Activated CD4-positive, alpha-beta T cell treated with anti-CD3 and anti-CD28 coated beads for 24 hours (primary cell): ENCODE measurements around the gene PABPN1.

Source experiments
- DNase-seq, 2 donors: peaks; one replicate each; pipeline ENCODE4 v3.0.0-alpha.2; 2020; ENCODE audit warnings: low read depth in 2 of 2

The PABPN1 gene

DNA sequence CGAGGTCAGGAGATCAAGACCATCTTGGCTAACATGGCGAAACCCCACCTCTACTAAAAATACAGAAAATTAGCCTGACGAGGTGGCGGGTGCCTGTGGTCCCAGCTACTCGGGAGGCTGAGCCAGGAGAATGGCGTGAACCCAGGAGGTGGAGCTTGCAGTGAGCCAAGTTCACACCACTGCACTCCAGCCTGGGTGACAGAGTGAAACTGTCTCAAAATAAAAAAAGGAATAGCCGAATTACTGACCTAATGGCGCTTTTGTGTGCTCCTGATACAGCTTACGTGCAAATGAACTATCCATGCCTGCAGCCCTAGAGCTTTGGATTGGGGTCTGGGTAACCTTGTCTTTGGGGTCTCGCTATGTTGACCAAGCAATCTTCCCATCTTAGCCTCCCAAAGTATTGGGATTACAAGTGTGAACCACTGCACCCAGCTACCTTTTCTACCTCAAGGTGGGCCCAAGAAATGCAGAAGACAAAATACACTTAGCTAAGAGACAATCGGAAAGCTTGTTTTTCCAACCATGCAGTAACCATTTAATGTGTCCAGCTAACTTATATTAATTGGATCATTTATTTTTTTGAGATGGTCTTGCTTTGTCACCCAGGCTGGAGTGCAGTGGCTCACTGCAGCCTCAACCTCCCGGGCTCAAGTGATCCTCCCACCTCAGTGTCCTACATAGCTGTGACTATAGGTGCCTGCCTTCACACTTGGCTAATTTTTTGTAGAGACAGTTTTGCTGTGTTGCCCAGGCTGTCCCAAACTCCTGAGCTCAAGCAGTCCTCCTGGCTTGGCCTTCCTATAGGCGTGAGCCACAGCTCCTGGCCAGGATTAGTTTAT, 5.5 kb downstream of the PABPN1 start:
- no peak for DNase-seq

DNA sequence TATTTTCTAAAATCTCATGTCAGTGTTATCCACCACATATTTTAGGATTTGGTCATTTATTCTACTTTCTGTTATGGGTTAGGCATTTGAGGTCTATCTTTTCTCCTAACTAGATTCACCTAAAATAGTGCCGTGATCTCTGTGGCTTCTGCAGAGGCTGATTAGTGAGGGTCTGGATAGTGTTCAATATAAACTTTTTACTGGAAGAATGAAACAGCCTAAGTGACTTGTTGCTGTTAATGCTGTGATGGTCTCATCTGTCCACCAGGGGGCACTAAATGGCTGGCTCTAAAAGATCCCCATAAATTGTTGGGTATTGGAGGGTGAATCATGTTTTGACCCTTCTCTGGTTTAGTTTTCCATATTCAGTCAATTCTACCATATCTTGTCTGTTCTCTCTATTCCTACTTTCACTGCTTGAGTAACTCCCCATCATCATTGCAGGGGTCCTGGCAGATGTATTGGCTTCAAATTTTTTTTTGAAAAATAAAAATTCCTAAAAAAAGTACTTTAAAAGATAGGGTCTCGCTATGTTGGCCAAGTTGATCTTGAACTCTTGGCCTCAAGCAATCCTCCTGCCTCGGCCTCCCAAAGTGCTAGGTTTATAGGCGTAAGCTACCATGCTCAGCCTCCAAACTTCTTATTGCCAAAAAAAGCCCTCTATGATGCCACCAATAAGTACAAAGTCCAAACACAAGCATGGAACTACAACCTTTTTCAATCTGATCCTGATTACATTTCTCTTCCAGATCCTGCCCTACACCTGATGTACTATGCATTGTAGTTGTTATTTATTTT, 6.9 kb downstream of the PABPN1 start:
- peak; percentile 48 to 52 for DNase-seq

DNA sequence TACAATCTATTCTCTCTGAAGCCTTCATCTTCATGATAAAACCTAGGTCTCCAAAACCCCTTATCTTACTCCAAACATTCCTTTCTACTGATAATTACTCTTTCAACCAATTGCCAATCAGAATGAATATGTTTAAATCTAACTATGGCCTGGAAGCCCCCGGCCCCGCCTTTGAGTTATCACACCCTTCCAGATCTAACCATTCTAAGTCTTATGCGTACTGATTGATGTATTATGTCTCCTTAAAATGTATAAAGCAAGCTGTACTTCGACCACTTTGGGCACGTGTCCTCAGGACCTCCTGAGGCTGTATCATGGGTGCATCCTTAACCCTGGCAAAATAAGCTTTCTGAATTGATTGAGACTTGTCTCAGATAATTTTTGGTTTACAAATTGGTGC, 14.4 kb downstream of the PABPN1 start:
- no peak for DNase-seq

DNA sequence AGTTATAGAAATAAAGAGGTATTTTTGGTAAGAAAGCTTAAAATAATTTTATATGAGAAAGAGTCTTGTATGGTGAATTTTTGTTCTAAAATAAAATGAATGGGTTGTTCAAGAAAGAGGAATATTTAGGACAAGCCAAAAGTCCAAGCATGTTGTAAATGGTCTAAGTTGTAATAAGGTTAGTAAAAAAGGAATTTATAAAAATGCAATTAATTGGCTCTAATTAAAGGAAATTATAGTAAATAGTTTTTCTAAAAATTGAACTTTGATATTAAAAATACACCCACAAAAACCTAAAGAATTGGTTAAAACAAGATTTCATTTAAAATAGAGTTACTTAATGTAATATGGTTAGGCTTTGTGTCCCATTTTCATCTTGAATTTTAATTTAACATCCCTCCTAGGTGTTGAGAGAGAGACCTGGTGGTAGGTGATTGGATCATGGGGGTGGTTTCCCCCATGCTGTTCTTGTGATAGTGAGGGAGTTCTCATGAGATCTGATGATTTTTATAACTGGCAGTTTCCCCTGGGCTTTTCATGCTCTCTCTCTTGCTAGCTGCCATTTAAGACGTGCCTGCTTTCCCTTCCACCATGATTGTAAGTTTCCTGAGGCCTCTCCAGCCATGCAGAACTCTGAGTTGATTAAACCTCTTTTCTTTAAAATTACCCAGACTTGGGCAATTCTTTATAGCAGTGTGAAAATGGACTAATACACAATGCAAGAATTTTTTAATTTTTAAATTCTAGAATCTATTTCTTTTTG, 18.4 kb downstream of the PABPN1 start:
- no peak for DNase-seq

DNA sequence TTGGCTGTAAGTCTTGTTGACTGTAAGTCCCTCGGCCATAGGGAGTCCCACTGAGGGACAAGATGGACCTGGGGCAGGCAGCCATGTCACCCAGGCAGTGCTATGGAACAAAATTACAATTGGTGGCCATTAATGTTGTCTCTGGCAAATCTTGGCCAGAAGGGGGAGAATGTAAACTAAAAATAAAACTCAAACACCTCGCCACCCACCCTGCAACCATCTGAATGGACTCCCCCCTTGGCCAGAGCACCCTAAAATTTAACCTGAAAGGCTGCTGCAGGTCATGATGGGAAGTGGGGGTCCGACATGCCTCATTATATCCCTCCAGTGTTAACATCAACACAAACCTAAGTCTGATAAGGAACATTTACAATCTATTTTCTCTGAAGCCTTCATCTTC, 23.2 kb downstream of the PABPN1 start:
- no peak for DNase-seq

DNA sequence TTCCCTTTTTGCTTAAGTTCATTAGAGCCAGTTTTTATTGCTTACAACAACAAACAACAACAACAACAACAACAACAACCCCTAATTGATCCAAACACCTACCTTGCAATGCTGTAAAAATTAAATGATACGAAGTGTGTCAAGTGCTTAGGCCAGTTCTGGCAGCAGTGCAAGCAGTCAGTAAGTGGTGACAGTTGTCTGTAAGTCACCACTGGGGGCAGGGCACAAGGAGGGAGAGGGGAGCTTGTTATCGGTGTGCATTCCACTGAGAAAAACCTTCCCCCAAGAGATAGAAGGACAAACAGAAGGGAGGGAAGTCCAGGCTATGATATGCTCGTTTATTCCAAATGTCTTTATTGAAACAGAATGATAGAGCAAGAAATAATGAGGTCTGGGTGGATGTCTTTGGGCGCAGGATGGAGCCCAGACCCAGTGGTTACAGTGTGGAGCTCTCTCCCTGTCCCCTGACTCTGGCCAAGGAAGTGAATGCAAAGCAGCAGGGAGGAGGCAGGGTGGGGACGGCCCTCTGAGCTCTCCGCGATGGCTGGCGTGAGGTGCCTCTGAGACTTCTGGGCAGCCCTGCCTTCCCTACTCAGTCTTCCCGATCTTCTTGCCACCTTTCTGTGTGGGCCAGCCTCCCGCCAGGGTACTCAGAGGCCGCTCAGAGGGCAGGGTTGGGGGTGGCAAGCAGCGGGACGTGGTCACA, 24.9 kb downstream of the PABPN1 start:
- DNase-seq, result no peak

DNA sequence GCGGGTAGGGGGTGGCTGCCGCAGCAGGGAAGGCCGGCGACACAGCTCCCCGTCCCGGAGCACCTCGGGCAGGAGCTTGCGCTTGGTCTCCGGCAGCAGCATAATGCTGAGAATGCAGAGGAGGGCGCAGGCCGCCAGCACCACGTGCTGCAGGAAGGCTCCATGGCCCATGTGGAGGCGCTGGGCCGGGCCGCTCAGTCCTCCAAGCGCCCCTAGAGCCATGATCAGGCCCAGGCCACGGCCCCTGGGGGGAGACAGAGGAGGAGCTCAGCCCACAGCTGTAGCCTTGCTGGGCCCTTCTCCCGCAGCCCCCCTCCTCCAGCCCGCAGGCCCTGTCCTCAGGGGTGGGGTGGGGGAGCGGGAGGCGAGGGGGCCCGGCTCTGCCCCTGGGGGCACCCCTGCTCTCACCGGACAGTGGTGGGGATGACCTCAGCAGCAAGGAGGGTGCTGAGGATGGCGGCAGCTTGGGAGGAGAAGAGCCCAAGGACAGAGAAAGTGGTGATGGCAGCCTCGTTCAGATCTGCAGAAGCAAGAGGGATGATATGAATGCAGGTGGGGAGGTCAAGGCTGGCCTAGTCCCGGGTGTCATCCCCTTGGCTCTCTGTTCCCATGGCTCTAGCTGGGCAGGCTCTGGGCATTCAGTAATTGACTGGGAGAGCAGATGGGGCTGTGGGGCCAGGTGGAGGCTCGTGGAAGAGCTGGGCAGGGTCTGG, 25.6 kb downstream of the PABPN1 start:
- no peak for DNase-seq

DNA sequence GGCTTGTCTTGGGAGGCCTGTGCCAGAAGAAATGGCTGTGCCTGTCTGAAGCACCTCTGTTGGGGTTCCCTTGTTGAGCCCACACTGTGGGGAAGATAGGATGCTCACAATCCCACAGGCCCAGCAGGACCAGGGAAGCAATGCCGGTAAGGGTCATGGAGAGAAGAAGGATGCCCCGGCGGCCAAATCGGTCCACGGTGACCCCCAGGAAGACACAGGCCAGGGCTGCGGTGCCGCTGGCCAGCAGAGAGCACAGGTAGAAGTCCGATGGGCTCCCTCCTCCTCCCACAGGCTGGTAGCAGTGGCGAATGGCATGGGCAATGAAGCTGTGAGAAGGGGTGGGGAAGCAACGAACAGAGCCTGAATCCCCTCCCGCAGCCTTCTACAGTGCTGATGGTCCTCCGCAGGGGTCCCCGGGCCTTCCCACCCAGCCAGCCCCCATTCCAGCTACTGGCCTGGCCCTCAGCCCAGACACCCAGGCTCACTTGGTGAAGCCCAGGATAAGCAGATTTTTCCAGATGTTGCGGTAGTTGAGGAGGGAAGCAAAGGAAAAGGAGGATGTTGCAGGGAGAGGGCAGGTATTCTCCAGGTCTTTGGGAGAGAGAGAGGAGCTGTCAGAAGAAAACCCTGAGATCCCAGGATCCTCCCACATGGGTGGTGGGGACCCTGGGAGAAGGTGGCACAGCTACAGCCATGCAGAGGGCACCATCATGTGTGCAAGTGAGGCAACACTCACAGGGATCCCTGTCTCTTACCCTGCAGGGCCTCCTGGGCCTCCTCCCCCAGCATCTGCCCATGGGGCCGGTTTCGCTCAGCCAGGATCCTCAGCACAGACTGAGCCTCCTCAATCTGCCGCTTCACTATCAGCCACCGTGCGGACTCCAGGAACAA, 26.4 kb downstream of the PABPN1 start:
- no peak for DNase-seq

DNA sequence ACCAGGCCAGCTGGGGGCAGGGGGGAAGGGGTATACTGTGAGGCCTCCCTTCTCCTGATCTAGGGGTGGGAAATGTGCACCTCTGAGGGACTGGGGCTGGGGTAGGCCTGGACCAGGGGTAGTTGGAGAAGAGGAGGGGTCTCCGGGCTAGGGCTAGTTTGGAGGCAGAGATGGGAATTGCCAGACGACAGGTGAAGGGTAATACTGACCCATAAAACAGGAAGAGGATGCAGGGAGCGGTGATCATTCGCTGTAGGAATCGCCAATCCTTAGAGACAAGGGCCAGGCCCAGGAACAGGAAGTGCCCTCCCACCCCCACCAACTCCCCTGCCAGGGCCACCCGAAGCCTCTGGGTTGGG, 27.0 kb downstream of the PABPN1 start:
- no peak for DNase-seq

DNA sequence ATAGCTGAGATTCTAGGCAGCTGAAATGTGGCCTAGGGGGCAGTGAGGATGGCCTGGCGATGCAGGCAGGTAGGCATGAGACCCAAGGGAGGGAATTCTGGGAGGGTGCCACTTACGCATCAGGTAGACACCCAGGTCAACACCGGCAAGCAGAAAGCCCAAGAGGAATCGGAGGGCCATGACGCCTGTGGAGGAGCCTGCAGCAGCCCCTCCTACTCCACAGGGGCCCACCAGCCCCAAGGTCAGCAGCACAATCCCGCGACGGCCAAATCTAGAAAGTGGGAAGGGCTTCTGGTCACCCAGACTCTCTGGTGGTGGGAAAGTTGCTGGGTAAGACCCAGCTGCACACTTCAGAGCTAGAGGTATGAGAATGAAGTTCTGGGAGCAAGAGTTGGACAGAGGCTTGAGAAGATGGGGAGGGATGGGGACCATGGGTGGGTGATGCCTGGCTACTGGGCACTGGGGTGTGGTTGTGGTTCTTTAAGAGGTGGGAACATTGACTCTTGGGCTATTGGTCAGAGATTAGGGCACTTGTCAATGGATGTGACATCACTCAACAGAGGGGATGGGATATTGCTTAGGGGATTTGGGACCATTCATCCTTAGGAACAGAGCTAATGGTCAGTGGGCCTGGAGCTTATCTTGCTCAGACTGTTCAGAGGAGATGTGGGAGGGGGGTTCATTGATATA, 28.0 kb downstream of the PABPN1 start:
- no peak for DNase-seq

DNA sequence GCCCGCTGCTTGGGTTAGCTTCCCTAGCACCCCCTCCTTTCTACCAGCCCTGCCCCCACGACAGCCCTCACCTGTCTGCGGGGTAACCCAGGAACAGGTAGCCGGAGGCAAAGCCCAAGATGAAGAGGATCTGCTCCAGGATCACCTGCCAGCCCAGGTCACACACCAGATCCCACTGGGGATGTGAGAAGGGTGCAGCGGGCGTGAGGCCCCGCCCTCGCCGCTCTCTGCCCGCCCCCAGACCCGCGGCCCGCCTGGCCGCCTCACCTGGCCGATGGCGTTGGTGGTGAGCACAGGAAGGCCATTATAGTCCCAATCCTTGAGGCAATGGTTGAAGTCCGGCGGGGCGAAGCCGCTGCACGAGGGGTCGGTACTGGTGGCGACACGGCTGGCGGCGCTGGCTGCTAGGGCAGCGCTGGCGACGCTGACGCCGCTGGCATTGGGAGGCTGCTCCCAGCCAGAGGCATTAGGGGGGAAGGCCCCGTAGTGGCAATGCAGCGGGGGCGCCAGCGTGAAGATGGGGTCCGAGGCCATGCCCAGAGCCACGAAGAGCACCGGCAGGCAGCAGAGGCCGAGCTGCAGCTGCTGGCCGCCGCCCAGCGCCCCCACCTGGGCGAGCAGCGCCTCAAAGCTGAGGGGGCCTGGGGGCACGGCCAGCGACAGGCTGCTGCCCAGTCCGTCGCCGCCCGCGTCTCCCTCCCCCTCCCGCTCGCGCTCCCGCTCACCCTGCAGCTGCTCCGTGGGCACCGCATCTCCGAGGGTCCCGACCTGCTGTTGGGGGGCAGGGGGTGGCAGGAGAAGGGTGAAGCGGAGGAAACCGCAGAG, 30.6 kb downstream of the PABPN1 start:
- DNase-seq, result no peak

DNA sequence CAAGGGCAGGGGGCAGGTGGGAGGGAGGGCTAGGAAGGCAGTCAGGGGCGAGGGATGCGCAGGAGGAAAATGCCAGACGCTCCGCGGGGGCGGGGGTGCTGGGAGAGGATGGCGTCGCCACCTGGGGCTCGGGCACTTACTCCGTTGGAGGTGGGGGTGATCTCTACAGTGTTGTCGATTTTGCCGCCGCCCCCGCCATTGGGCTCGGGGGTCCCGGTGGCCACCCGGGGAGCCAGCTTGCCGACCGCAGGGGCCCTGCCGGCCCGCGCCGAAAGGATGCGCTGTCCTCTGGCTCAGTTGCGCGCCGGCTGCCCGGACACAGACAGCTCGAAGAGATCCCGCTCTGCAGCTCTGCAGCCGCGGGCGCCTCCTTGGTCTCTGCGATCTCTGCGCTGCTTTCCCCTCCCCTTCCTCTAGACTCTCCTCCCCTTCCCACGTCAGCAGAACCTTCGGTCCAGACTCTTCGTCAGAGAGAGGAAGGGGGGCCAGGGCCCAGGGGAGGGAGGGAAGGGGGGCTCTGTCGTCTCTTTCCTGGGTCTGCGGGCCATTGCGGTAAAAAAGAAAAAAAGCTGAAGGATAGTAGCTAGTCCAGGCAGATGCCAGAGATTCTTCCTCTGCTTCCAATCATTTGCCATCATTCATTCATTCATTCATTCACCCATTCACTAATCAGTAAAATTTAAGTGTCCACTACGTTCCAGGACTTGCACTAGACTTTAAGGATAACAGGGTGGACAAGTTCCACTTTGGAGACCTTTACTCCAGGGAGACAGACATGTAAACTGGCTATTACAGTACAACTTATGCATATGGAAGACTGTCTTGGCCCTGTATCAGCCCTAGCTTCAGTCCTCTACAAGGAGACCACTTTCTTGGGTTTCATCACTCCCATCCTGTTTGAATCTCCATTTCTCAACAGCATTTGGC, 31.5 kb downstream of the PABPN1 start, which contains the start of gene SLC22A17:
Gene SLC22A17 (minus strand): TSS at position 382 of the 927 bp plus-strand sequence.
- peak; percentile 36 to 44 for DNase-seq

DNA sequence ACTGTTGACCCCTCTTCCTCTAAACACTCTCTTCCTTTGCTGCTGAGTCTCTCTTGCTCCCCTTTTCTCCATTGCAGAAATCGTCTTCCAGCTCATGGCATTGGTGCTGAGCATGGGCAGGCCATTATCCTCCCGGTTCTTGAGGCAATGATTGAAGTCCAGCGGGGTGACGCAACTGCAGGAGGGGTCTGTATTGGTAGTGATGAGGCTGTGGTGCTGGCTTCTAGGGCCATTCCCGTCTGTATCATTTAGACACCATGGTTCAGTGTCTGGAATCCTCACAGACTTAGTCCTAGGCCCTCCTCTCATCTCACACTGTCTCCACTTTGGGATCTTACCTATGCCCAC, 32.1 kb downstream of the PABPN1 start:
- DNase-seq, result no peak

DNA sequence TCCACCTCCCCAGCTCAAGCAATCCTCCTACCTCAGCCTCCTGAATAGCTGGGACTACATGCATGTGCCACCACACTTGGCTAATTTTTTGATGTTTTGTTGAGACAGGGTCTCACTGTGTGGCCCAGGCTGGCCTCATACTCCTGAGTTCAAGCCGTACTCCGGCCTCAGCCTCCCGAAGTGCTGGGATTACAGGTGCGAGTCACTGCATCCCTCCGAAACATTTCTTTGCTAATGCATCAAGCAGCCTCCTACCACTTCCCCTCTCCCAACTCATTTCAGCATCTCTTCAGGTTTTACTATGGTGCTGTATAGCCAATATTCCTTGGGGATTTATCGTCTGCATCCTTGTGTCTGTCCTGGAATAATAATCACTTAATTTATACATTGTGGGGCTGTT, 33.7 kb downstream of the PABPN1 start:
- no peak for DNase-seq

DNA sequence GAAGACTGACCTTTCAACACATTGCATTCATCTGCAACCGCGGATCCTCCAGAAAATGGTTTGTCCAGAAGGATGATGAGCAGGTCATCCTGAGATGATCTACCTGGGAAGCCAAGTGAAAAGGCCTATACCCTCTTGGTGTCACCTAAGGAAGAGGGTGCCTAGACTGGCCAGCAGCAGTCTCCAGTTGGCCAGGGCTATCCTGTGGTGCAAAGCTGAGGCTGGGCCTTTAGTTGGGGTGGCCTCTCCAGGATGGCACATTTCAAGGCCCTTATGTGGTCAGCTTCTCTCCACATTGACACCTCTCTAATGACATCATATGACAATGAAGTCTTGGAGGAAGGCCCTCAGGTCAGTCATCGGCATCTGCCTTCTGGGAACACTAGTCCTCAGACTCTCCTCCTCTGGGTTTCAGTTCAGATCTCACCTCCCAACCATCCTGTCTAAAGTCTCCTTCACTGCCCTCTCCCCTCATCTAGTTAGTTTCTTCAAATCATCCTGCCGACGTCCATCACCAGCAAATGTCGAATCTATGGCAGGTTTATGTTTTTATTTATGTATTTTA, 34.7 kb downstream of the PABPN1 start:
- no peak for DNase-seq

DNA sequence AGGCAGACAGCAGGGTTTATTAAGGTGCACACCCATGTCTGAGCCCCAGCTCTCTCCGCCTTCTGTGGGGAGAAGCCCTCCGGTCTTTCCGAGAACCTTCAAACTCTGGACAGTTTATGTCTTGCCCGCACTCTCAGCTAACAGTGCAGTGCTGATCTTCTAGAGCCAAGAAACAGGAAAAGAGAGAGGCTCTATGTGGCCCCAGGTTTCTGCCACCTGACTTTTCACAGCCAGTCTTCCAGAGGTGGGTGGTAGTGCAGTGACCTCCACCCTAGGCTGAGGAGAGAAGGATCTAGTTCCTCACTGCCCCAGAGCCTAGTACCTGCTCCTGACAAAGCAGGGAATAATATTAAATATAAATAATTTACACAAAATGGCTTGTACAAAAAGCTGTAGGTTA, 35.4 kb downstream of the PABPN1 start:
- no peak for DNase-seq

DNA sequence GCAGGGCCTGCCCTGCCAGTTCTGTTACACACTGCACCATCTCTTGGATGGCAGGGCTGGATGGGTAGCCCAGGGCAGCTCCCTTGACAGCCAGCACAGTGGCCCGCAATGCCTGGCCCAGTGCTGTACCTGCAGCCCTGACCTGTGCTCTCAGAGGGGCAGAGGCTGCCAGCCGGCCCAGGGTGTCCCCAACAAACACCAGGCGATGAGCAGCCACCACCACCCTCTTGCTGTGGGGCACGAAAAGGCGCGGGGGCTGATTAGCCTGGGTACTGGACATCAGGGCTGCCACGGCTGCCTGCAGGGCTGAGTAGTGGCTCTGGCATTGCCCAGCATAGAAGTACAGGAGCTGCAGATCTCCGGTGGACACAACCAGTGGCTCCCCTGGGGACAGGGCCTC, 36.0 kb downstream of the PABPN1 start:
- no peak for DNase-seq
